Fibroblast of villous mesenchyme (primary cell): Measurements from ENCODE around the gene EML1. TPM values are rescaled to one million over a fixed set of nuclear protein-coding genes. Genes with fewer than 3 reads are reported as not detected.

Source experiments
- DNase-seq: peaks from one replicate; pipeline ENCODE4 v3.0.0-alpha.2; 2010; ENCODE audit warnings: low read depth
- H3K4me3 ChIP-seq: 2 replicates; pipeline ENCODE4 v1.5.1; 2011; ENCODE audit warnings: low read depth, mild to moderate bottlenecking, low read length
- CTCF ChIP-seq: IDR thresholded peaks from 2 replicates; pipeline ENCODE4 v1.5.1; 2012; ENCODE audit warnings: low read depth, mild to moderate bottlenecking, low read length; ENCODE audit not compliant: insufficient read depth
- total RNA-seq: library from RNA; depleted of rRNA; stranded (reverse); fragments of >200 nt; gene quantifications from 2 replicates; pipeline ENCODE4 v1.2.3, GENCODE V29; 2012

Gene EML1
- total RNA-seq, 1 donor, result 34.5 TPM

- TF ChIP-seq CTCF, result no peak
- no peak overlapping the region for H3K4me3 ChIP-seq
- DNase-seq, result no peak
These were observed 29.7 kb downstream of the EML1 start for GRCh38 chr14:99822800-99823455.

- no peak overlapping the region for H3K4me3 ChIP-seq
- no peak for TF ChIP-seq CTCF
- DNase-seq, result no peak
These were observed 31.6 kb downstream of the EML1 start for GRCh38 chr14:99824776-99825175.

GRCh38 chr14:99829450-99829849 lies 36.2 kb downstream of the EML1 start:
- no peak overlapping the region for H3K4me3 ChIP-seq
- no peak for DNase-seq
- TF ChIP-seq CTCF, result no peak

- no peak for DNase-seq
- no peak overlapping the region for H3K4me3 ChIP-seq
- TF ChIP-seq CTCF, result no peak
These were observed 38.1 kb downstream of the EML1 start for GRCh38 chr14:99831303-99831702.

- no peak overlapping the region for H3K4me3 ChIP-seq
- DNase-seq, result no peak
- TF ChIP-seq CTCF, result no peak
These were observed 38.9 kb downstream of the EML1 start for GRCh38 chr14:99831903-99832685.

GRCh38 chr14:99837822-99838221 lies 44.6 kb downstream of the EML1 start:
- H3K4me3 ChIP-seq, result no peak overlapping the region
- no peak for TF ChIP-seq CTCF
- DNase-seq, result no peak
